Measurements from ENCODE around the gene LYPD6B.

- TF ChIP-seq, protein P1, sequence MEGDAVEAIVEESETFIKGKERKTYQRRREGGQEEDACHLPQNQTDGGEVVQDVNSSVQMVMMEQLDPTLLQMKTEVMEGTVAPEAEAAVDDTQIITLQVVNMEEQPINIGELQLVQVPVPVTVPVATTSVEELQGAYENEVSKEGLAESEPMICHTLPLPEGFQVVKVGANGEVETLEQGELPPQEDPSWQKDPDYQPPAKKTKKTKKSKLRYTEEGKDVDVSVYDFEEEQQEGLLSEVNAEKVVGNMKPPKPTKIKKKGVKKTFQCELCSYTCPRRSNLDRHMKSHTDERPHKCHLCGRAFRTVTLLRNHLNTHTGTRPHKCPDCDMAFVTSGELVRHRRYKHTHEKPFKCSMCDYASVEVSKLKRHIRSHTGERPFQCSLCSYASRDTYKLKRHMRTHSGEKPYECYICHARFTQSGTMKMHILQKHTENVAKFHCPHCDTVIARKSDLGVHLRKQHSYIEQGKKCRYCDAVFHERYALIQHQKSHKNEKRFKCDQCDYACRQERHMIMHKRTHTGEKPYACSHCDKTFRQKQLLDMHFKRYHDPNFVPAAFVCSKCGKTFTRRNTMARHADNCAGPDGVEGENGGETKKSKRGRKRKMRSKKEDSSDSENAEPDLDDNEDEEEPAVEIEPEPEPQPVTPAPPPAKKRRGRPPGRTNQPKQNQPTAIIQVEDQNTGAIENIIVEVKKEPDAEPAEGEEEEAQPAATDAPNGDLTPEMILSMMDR (IDR thresholded peaks at IDR 0.05), result no peak
- TF ChIP-seq EP300 (IDR thresholded peaks at IDR 0.05), result no peak
These were observed 186.9 kb downstream of the LYPD6B start for GRCh38 chr2:149225446-149225845.

Data from ovary (tissue), 3 donors.